Embryonic facial prominence (tissue), 1 donor: ENCODE results near the gene OSCP1.

ENCODE experiments used
- DNase-seq: peaks from one replicate; pipeline ENCODE4 v3.0.0-alpha.2; 2016; ENCODE audit errors: extremely low spot score

OSCP1 gene

GRCh38 chr1:36401602-36402503, 48.4 kb downstream of the OSCP1 start:
- no peak for DNase-seq

DNA sequence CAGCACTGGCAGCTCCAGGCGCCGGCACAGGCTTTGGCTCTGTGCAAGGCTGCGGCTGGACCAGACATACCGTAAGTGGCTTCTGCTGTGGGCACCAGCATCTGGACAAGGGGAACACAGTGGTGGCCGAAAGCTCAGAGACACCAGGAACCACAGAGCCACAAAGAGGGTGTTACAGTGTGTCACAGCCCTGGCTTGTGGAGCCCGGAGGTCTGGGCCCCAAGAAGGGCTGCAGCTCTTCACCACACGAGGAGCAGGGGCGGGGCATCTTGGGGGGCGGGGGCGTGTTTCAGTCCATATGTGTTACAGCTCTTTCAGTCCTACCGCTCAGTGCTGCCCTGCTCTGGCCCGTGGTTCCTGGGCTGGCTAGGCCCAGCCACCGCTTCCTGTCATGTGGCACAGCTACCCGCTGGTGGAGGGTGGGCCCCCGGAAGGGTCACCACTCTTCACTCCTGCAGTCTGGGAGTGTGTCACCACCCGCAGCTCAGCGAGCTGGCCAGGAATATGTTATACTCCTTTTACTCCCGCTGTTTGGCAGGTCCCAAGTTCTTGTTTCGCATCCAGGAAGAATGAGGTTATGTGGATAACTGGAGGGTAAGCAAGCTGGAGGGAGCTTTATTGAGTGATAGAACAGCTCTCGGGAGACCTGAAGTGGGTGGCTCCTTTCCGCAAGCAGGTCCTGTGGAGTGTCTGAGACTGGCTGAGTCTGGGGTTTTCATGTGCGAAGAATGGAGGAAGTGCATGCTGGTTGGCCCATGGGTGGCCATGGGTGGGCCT, 49.2 kb downstream of the OSCP1 start:
- no peak for DNase-seq

- DNase-seq, result no peak
These were observed 49.8 kb downstream of the OSCP1 start for GRCh38 chr1:36400514-36400824.

GRCh38 chr1:36398370-36398977, 51.8 kb downstream of the OSCP1 start:
- DNase-seq, result no peak

- DNase-seq, result peak; percentile 80
These were observed 52.6 kb downstream of the OSCP1 start, which contains the start of gene LSM10 for GRCh38 chr1:36397378-36398230. LSM10 (minus strand) TSS chr1:36397908; CDS start chr1:36394129, 3,779 bp downstream.

- no peak for DNase-seq
These were observed 53.2 kb downstream of the OSCP1 start for GRCh38 chr1:36397083-36397377.

- DNase-seq, result no peak
These were observed 53.9 kb downstream of the OSCP1 start for GRCh38 chr1:36396359-36396758.

GRCh38 chr1:36393686-36394085, 56.6 kb downstream of the OSCP1 start:
- DNase-seq, result no peak

- DNase-seq, result no peak
These were observed 57.4 kb downstream of the OSCP1 start for GRCh38 chr1:36392836-36393235.

- no peak for DNase-seq
These were observed 59.0 kb downstream of the OSCP1 start for GRCh38 chr1:36391271-36391670.

DNA sequence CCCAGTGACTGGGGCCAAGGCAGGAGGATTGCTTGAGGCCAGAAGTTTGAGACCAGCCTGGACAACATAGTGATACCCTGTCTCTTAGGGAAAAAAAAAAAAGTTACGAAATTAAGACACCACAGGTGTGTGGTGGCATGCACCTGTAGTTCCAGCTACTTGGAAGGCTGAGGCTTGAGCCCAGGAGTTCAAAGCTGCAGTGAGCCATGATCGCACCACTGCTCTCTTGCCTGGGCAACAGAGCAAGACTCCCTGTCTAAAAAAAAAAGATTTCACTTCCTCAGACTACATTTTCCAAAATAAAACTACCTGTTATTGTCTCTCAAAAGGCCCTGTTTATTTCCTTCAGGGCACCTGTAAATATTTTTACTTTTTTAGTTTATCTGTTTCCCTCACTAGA, 59.8 kb downstream of the OSCP1 start:
- no peak for DNase-seq

DNA sequence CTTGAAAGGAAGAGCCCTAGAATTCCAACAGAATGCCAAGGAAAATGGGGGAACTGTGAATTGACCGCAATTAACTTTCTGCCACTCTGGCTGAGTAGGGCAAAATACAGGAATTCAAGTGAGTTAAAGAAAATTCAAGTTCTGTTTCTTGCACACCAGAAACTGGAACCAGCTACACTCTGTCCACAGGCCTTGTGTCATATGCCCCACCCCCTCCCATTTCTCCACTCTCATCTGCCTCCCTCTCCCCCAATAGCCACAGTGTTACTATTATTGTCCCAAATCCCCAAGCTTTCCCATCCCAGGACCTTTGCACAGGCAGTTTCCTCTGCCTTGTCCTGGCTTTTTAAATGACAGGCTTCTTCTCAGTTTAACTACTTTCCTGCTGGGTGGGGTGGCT, 60.3 kb downstream of the OSCP1 start:
- no peak for DNase-seq

DNA sequence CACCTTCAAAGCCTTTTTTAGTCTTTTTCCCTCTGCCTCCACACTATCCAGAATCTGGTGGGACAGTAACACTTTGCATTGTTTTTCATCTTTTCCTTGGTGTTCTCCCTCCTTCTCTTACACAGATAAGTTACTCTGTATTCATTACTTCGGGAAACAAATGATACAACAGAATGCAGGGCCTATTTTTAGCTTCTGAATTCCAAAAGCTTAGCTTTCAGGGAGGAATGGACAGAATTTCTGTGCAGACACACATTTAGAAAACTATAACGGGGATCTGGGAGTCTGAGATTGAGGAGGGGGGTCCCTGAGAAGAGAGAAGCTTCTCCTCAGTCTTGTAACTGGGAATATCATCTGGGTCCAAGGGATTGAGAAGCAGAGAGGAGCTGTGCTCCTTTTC, 61.0 kb downstream of the OSCP1 start:
- DNase-seq, result no peak

- DNase-seq, result no peak
These were observed 62.9 kb downstream of the OSCP1 start for GRCh38 chr1:36387141-36387949.

DNA sequence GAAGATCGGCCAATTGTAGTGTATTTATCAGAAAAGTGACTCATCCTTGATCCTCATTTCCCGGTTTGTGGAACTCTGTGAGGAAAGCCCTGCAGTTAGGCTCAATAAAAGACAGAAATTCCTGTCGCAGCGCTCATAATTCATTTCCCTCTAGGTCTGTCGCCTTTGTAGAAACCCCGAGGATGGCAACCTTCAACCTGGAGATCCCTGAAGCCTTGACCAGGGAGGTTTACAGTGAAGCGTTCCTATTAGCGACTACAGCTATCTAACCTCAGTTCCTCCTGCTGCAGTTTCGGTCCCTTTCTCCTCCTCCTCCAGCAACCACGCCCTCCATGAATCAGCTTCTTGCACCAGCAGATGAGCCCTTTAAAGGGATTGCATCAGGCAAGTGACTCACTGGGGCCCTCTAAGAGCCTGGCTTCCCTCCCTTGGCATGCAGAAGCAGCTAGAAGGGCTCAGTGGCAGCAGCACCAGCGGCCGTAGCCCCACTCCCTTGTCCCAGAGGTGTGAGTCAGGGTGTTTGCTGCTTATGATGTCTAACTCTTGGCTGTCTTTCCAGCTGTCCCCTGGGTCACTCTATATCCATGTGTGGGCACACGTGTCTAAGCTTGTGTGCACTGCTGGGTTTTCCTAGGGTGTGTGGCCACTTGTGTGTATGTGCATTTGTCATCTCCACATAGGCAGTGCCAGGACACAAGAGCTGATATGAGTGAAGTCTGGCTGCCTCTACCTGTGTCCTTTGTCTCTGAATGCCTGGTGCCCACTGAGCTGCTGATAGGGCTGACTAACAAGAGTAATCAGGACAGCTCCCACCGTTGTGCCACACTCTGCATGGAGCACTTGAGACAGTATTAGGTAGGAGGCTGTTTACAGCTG, 63.7 kb downstream of the OSCP1 start:
- DNase-seq, result peak; percentile 69

GRCh38 chr1:36385410-36386264, 64.6 kb downstream of the OSCP1 start, which contains the start of gene STK40:
STK40 (minus strand) TSS chr1:36385924; CDS start chr1:36361332, 24,592 bp downstream.
- peak; percentile 94 for DNase-seq

DNA sequence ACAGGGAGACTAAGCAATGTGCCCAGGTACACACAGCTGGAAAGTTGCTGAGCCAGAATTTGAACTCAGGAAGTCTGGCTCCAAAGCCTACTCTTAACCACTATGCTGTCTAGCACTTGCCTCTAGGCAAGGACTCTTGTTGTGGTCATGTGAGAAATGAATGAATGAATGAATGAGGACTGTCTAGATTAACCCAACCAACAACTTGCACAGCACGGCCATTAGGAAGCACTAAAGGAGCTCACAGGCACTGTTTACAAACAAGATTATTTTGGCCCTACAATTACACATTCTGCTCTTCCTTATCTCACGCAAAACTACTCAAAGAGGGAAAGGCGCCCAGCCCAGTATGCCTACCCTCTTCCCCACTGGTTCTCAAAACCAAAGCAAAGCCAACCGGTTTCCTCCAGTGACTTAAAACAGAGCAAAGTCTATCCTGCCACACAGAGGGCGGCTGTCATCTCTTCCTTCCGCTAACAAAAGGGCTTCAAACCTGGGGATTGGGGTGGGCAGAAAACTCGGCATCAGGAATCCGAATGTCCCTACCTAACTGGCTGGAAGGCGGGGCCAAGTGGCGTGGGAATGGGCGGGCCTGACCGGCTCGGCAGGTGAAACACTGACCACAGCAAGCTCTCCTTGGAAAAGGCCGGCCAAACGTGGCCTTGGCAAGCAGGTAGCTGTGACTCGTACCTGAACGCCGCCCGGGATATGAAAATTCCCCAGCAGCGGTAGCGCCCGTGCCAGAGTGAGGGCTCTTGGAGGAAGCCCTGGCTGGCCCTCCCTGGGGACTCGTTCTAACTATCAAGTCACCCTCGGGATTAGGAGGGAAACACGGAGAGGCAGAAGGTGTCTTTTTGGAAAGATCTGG, 65.5 kb downstream of the OSCP1 start:
- DNase-seq, result no peak

DNA sequence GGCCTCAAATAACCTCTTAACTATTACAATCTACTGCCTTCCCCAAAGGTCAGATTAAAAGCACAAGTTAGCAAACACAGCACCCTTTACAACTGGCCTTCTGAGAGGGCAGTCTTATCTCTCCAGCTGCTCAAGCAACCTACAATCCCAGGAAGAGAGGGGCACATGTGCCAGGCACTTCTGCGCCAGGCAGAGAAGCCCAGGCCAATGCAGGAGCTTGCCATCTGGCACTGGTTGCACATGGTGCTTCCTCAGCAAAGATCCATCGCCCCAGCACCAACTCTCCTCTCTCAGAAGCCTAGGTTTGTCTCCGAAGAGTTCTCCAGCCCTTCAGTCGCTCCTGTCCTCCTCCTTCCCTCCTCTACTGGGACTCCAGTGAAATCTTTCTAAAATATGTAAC, 67.0 kb downstream of the OSCP1 start:
- DNase-seq, result no peak
